Body of pancreas (tissue), 4 donors: Measurements from ENCODE around the gene CRKL. TPM values are rescaled to one million over a fixed set of nuclear protein-coding genes. Genes with fewer than 3 reads are reported as not detected.
"Not testable (repeated sequence)": the region's sequence is repeated elsewhere in the genome, so short reads cannot be mapped to it uniquely, and the experiment has no call there.

ENCODE experiments used
- ATAC-seq: fragments of 150-250 bp; one replicate; pipeline ENCODE4 v1.9.1; 2016
- DNase-seq, 4 donors: peaks; one replicate each; pipeline ENCODE4 v3.0.0-alpha.2; 2019
- H3K27ac ChIP-seq, 4 donors: fragments of 200-600 bp; sonication (generic); 1 replicate in 3 of 4; 2 replicates in 1 of 4; pipeline versions ENCODE4 v1.5.1 to v1.6.1; 2016 to 2019; ENCODE audit warnings: mild to moderate bottlenecking in 1 of 4, mixed read lengths in 1 of 4, moderate library complexity in 1 of 4
- H3K27me3 ChIP-seq, 2 donors: fragments of 200-600 bp; sonication (generic); one replicate each; pipeline ENCODE4 v1.6.0; 2016; ENCODE audit warnings: mild to moderate bottlenecking in 1 of 2
- H3K36me3 ChIP-seq, 2 donors: fragments of 200-600 bp; sonication (generic); replicated peaks in 1 of 2; 2 replicates each; pipeline ENCODE4 v1.5.1; 2016; ENCODE audit warnings: low read depth in 2 of 2; ENCODE audit not compliant: insufficient read depth in 1 of 2
- H3K4me1 ChIP-seq: fragments of 200-600 bp; sonication (generic); one replicate; pipeline ENCODE4 v1.6.0; 2016
- H3K4me3 ChIP-seq, 2 donors: fragments of 200-600 bp; sonication (generic); 1 replicate in 1 of 2; 2 replicates in 1 of 2; pipeline ENCODE4 v1.5.1; 2016 to 2019
- H3K9me3 ChIP-seq, 3 donors: fragments of 200-600 bp; sonication (generic); 1 replicate in 2 of 3; 2 replicates in 1 of 3; pipeline ENCODE4 v1.5.1; 2016
- POLR2A ChIP-seq, 3 donors: fragments of 450-650 bp; IDR thresholded peaks; one replicate each; pipeline ENCODE4 v1.6.1; 2016; ENCODE audit warnings: antibody characterized with exemption in 3 of 3, mild to moderate bottlenecking in 2 of 3
- WGBS, 2 donors: methylation state at CpG; one replicate each; pipeline ENCODE4 v1.1.5; 2017; 5-methylcytosine and 5-hydroxymethylcytosine counted together
- intact Hi-C: fragments of 100-400 bp; cut with DNase I; formaldehyde crosslinking; loops from one replicate; pipeline ENCODE4 v1.15.1; 2023
- total RNA-seq, 2 donors: library from RNA; depleted of rRNA; stranded (reverse); fragments of >200 nt; gene quantifications; one replicate each; pipeline ENCODE4 v1.1.0, GENCODE V29; 2016
- TF ChIP-seq, protein P1 (sequence below), 7 experiments: fragments of 450-650 bp in 4 of 7; fragments of 200-600 bp in 3 of 7; sonication (generic) in 3 of 7; IDR thresholded peaks; one replicate each; pipeline ENCODE4 v1.5.1; 2016 to 2019; ENCODE audit warnings: antibody characterized with exemption in 7 of 7

CRKL gene
- total RNA-seq, 2 donors from 2014 or later: 18.2 to 25.4 TPM

DNA sequence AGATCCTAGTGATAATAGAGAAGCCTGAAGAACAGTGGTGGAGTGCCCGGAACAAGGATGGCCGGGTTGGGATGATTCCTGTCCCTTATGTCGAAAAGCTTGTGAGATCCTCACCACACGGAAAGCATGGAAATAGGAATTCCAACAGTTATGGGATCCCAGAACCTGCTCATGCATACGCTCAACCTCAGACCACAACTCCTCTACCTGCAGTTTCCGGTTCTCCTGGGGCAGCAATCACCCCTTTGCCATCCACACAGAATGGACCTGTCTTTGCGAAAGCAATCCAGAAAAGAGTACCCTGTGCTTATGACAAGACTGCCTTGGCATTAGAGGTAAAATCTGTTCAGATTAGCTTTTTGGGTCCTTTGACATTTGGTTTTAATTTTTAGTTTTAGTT, 16.7 kb downstream of the CRKL start:
- DNase-seq: no peak
- H3K9me3 ChIP-seq: no peaks in the 10 kb centered on the region
- intact Hi-C loops: no loop called here
- no peak overlapping the region for H3K27ac ChIP-seq
- WGBS, 2 donors: 93 to 97% methylated on average over 7 of the region's 7 CpGs
- no peaks in the 10 kb centered on the region for H3K27me3 ChIP-seq
- no peak overlapping the region for H3K4me3 ChIP-seq
- TF ChIP-seq POLR2A (IDR thresholded peaks at IDR 0.05): no peak
- TF ChIP-seq, protein P1, sequence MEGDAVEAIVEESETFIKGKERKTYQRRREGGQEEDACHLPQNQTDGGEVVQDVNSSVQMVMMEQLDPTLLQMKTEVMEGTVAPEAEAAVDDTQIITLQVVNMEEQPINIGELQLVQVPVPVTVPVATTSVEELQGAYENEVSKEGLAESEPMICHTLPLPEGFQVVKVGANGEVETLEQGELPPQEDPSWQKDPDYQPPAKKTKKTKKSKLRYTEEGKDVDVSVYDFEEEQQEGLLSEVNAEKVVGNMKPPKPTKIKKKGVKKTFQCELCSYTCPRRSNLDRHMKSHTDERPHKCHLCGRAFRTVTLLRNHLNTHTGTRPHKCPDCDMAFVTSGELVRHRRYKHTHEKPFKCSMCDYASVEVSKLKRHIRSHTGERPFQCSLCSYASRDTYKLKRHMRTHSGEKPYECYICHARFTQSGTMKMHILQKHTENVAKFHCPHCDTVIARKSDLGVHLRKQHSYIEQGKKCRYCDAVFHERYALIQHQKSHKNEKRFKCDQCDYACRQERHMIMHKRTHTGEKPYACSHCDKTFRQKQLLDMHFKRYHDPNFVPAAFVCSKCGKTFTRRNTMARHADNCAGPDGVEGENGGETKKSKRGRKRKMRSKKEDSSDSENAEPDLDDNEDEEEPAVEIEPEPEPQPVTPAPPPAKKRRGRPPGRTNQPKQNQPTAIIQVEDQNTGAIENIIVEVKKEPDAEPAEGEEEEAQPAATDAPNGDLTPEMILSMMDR (IDR thresholded peaks at IDR 0.05): no peak
- peaks cover 42% of the 10 kb centered on the region for H3K4me1 ChIP-seq
- ATAC-seq: no peak
- peaks cover 0 to 1% of the 10 kb centered on the region in 2 donors for H3K36me3 ChIP-seq

DNA sequence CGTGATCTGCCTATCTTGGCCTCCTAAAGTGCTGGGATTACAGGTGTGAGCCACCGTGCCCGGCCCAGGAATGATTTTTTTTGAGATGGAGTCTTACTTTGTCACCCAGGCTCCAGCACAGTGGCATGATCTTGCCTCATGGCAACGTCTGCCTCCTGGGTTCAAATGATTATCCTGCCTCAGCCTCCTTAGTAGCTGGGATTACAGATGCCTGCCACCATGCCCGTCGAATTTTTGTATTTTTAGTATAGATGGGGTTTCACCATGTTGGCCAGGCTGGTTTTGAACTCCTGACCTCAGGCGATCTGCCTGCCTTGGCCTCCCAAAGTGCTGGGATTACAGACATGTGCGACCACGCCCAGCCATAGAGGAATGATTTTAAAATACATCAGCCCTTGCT, 17.8 kb downstream of the CRKL start:
- intact Hi-C loops, H3K27me3 ChIP-seq, H3K36me3 ChIP-seq, ATAC-seq, DNase-seq, H3K27ac ChIP-seq, H3K4me3 ChIP-seq, H3K9me3 ChIP-seq: not testable (repeated sequence)
- 84 to 90% methylated on average over 9 of the region's 9 CpGs for WGBS, 2 donors
- peaks cover 42% of the 10 kb centered on the region for H3K4me1 ChIP-seq

DNA sequence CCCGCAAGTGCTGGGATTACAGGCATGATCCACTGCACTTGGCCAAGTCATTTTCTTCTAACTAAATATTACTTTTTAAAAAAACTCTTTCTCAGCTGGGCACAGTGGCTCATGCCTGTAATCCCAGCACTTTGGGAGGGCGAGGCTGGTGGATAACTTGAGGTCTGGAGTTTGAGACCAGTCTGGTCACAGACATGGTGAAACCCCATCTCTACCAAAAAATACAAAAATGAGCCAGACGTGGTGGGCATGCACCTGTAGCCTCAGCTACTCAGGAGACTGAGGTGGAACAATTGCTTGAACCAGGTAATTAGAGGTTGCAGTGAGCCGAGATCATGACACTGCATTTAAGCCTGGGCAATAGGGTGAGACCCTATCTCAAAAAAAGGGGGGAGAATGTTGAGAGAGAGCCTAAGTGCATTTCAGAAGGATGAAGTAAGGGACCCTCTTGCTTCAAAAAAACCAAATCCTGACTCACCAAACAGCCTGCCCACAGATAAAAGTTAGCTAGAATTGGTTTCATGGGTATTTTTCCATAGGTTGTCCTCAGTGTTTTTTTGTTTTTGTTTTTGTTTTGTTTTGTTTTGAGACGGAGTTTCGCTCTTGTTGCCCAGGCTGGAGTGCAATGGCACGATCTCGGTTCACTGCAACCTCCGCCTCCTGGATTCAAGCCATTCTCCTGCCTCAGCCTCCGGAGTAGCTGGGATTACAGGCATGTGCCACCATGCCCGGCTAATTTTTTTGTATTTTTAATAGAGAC, 18.8 kb downstream of the CRKL start:
- Histone ChIP-seq H3K27ac (peak overlapping the region in 1 of 4 donors; percentile 7), H3K4me1 (peaks cover 51% of the 10 kb centered on the region)
- ATAC-seq, H3K27me3 ChIP-seq, H3K36me3 ChIP-seq, DNase-seq, H3K4me3 ChIP-seq, intact Hi-C loops, H3K9me3 ChIP-seq: not testable (repeated sequence)
- WGBS, 2 donors: 78 to 83% methylated on average over 11 of the region's 11 CpGs

DNA sequence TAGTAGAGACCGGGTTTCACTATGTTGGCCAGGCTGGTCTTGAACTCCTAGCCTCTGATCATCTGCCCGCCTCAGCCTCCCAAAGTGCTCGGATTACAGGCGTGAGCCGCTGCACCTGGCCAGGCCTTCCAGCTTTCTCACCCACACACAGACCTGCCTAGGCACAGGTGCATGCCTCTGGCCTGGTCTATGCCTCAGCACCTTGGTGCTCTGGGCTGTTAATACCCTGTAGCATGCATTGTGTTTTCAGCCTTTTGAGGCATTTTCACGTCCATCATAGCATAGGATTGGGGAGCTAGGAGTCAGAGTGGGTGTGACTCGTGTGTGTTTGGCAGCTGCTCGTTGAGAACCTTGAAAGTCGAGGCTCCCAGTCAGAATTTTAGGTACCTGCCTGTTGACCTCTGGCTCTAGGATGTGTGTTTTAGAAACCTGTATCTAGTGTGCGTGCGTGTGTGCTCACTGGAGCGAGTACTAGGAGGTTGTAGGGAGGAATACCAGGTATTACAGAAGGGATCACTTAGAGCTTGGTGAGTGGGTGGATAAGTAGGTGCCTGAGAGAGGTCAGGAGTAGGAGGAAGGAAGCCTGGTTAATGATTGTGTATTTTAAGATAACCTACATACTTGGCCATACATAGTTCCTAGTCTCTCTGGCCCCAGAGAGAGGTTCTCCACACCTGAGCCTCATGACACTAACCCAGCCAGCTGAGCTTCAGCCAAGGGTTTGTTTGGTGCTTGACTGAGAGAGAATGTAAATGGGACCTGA, 20.0 kb downstream of the CRKL start:
- DNase-seq (peak; percentile 27 to 63 (median 52)), ATAC-seq (peak; percentile 60)
- Histone ChIP-seq H3K9me3 (no peaks in the 10 kb centered on the region), H3K36me3 (peaks cover 0 to 1% of the 10 kb centered on the region in 2 donors), H3K27me3 (no peaks in the 10 kb centered on the region), H3K27ac (peak overlapping the region in 3 of 4 donors; percentile 6 to 39 (median 15)), H3K4me1 (peaks cover 53% of the 10 kb centered on the region), H3K4me3 (no peak overlapping the region)
- TF ChIP-seq, protein P1 (IDR thresholded peaks at IDR 0.05): no peak
- no peak for TF ChIP-seq POLR2A (IDR thresholded peaks at IDR 0.05)
- intact Hi-C loops: no loop called here
- WGBS, 2 donors: 21 to 31% methylated on average over 7 to 12 of the region's 12 CpGs

DNA sequence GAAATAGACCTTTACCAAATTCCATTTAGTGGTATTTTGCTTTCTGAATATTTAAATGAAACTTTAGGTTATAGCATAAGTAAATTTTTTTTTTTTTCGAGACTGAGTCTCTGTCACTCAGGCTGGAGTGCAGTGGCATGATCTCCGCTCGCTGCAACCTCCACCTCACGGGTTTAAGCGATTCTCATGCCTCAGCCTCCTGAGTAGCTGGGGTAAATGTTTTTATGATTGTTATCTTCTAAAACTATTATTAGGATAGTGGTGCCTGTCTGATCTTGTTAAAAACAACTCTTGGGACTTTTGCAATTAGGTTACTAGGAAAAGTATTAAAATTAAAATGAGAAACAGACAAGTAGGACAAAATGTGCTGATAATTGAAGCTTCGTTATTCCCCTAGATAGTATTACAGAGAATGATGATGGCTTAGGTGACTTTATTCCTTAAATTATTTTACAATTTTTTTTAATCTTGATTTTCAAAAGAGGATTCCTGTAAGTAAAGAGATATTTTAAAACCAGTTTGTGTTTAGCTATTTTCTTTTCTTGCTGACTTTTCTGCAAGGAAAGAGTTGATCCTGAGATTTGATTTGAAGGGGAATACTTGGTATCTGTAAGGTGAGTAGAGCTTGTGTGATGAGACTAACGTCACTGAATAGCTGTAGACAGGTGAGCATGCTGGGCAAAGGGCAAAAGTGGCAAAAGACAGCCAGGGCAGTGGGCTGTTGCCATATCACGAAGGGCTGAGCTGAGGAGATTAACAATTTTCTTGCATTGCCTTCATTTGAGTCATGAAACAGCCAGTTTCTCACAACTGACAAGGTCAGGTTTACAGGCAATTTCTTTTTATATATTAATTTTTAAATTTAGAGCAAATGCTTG, 20.8 kb downstream of the CRKL start:
- Histone ChIP-seq H3K36me3 (peaks cover 0 to 1% of the 10 kb centered on the region in 2 donors), H3K4me3 (no peak overlapping the region), H3K27me3 (no peaks in the 10 kb centered on the region), H3K9me3 (no peaks in the 10 kb centered on the region), H3K4me1 (peaks cover 52% of the 10 kb centered on the region), H3K27ac (peak overlapping the region in 1 of 4 donors; percentile 39)
- intact Hi-C loops: no loop called here
- DNase-seq (no peak), ATAC-seq (no peak)
- TF ChIP-seq, protein P1 (IDR thresholded peaks at IDR 0.05): no peak
- no peak for TF ChIP-seq POLR2A (IDR thresholded peaks at IDR 0.05)
- WGBS, 2 donors: 56 to 62% methylated on average over 8 of the region's 8 CpGs

DNA sequence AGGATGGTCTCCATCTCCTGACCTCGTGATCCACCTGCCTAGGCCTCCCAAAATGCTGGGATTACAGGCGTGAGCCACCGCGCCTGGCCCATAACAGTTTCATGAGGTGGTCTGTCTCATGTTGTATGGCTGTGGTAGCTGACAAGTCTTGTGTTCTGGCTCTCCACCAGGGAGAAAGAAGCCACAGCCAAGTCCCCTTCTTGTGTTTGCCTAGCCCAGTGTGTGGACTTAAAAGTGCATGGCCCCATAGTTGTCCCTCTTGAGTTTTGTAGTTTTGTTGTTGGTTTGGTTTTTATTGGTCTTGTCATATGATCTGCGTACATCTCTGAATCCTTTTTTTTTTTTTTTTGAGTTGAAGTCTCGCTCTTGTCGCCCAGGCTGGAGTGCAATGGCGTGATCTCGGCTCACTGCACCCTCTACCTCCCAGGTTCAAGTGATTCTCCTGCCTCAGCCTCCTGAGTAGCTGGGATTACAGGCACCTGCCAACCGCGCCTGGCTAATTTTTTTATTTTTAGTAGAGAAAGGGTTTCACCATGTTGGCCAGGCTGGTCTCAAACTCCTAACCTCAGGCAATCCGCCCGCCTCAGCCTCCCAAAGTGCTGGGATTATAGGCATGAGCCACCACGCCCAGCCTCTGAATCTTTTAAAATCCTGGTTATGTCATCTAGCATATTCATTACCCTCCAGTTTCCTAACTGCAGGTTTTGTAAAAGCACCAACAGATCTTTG, 22.4 kb downstream of the CRKL start:
- DNase-seq, H3K27me3 ChIP-seq, H3K27ac ChIP-seq, H3K4me3 ChIP-seq, ATAC-seq, H3K9me3 ChIP-seq, intact Hi-C loops, H3K36me3 ChIP-seq: not testable (repeated sequence)
- 94 to 97% methylated on average over 13 to 14 of the region's 14 CpGs for WGBS, 2 donors
- H3K4me1 ChIP-seq: peaks cover 52% of the 10 kb centered on the region
